ENCODE data around the gene SH3BP5L.

- peak; percentile 95 to 98 for TF ChIP-seq POLR2A (IDR thresholded peaks at IDR 0.05)
- TF ChIP-seq, protein P1, sequence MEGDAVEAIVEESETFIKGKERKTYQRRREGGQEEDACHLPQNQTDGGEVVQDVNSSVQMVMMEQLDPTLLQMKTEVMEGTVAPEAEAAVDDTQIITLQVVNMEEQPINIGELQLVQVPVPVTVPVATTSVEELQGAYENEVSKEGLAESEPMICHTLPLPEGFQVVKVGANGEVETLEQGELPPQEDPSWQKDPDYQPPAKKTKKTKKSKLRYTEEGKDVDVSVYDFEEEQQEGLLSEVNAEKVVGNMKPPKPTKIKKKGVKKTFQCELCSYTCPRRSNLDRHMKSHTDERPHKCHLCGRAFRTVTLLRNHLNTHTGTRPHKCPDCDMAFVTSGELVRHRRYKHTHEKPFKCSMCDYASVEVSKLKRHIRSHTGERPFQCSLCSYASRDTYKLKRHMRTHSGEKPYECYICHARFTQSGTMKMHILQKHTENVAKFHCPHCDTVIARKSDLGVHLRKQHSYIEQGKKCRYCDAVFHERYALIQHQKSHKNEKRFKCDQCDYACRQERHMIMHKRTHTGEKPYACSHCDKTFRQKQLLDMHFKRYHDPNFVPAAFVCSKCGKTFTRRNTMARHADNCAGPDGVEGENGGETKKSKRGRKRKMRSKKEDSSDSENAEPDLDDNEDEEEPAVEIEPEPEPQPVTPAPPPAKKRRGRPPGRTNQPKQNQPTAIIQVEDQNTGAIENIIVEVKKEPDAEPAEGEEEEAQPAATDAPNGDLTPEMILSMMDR (IDR thresholded peaks at IDR 0.05 in 4 of 5, conservative IDR thresholded peaks at IDR 0.05 in 1 of 5), result no peak
These were observed 12.8 kb upstream of the SH3BP5L start for GRCh38 chr1:248838357-248839167.

Data from gastrocnemius medialis (tissue), 4 donors.